Mammary epithelial cell (primary cell): ENCODE results near the gene NEK6.

Source experiments
- CTCF ChIP-seq, 2 donors: IDR thresholded peaks in 1 of 2; conservative IDR thresholded peaks in 1 of 2; 2 replicates each; pipeline ENCODE4 v1.5.1; 2011 to 2012; ENCODE audit warnings: inconsistent platforms in 2 of 2, low read length in 2 of 2, mild to moderate bottlenecking in 2 of 2, control low read depth in 1 of 2, low read depth in 1 of 2; ENCODE audit not compliant: insufficient read depth in 1 of 2; ENCODE audit errors: extremely low read depth in 1 of 2
- EZH2 ChIP-seq: IDR thresholded peaks from 2 replicates; pipeline ENCODE4 v1.6.1; 2012; ENCODE audit warnings: low read length, inconsistent platforms, borderline replicate concordance

- TF ChIP-seq CTCF (conservative IDR thresholded peaks at IDR 0.05 in 1 of 2, IDR thresholded peaks at IDR 0.05 in 1 of 2; ENCODE audit: extremely low read depth in 1 of 2, insufficient read depth in 1 of 2, low read depth in 1 of 2, low read length in 2 of 2) (no peak), EZH2 (no peak)
Measured at GRCh38 chr9:124385623-124386022, 127.9 kb downstream of the NEK6 start.
